Measurements from ENCODE around the gene RASA2.

DNA sequence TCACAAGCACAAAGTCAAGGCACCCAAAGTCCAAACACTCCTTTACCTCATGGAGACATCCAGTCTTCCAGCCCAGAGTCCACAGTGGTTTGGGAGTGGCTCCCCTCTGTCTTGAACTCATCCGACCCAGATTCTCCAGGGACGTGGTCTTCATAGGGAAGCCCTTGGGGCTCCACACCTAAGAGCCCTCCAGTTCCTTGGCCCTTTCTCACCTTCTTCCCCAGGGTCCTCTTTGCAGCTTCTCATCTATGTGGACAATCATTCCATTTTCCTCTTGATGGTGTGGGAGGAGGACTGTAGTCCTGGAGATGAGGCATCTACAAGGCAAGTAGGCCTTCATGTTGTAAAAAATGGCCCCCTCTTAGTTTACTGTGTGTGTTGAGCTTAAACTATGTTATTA, 164.0 kb downstream of the RASA2 start:
- no peak for TF ChIP-seq POLR2A (IDR thresholded peaks at IDR 0.05)
- TF ChIP-seq, protein P1, sequence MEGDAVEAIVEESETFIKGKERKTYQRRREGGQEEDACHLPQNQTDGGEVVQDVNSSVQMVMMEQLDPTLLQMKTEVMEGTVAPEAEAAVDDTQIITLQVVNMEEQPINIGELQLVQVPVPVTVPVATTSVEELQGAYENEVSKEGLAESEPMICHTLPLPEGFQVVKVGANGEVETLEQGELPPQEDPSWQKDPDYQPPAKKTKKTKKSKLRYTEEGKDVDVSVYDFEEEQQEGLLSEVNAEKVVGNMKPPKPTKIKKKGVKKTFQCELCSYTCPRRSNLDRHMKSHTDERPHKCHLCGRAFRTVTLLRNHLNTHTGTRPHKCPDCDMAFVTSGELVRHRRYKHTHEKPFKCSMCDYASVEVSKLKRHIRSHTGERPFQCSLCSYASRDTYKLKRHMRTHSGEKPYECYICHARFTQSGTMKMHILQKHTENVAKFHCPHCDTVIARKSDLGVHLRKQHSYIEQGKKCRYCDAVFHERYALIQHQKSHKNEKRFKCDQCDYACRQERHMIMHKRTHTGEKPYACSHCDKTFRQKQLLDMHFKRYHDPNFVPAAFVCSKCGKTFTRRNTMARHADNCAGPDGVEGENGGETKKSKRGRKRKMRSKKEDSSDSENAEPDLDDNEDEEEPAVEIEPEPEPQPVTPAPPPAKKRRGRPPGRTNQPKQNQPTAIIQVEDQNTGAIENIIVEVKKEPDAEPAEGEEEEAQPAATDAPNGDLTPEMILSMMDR (IDR thresholded peaks at IDR 0.05 in 8 of 11, conservative IDR thresholded peaks at IDR 0.05 in 3 of 11) = no peak
